Measurements from ENCODE around the gene HMCN2. TPM values are rescaled to one million over a fixed set of nuclear protein-coding genes. Genes with fewer than 3 reads are reported as not detected.

Gene HMCN2
- total RNA-seq, 2 experiments from 2014 or later: not detected

DNA sequence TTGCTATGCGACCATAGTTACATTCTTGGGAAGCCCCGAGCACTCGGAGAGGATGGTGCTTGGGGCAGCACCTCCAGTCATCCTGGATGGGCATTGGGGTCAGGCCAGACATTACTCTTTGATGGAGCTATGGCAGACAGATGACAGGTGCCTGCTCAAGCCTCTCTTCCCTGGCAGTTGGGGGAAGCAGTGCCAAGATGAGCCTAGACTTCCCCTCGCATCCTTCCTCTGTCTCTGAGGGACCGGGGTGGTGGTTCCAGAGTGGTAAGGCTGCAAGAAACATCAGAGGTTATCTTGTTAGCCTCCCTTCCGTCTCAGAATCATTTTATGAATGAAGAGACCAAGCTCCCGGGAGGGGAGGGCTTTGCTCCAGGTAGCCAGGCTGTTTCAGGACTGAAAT lies 2.8 kb upstream of the HMCN2 start:
- intact Hi-C loops (cut with micrococcal nuclease; ENCODE audit: unreplicated experiment): no loop called here
- H4K20me1 ChIP-seq (ENCODE audit: insufficient read depth, low read length): no peaks in the 10 kb centered on the region
- DNase-seq (ENCODE audit: low spot score): no peak
- no peak overlapping the region for H3K27ac ChIP-seq (ENCODE audit: low read depth, low read length, poor library complexity, severe bottlenecking)
- no peak for TF ChIP-seq EZH2phosphoT487 (IDR thresholded peaks at IDR 0.05; ENCODE audit: borderline replicate concordance, low read depth, low read length)
- TF ChIP-seq, protein P1, sequence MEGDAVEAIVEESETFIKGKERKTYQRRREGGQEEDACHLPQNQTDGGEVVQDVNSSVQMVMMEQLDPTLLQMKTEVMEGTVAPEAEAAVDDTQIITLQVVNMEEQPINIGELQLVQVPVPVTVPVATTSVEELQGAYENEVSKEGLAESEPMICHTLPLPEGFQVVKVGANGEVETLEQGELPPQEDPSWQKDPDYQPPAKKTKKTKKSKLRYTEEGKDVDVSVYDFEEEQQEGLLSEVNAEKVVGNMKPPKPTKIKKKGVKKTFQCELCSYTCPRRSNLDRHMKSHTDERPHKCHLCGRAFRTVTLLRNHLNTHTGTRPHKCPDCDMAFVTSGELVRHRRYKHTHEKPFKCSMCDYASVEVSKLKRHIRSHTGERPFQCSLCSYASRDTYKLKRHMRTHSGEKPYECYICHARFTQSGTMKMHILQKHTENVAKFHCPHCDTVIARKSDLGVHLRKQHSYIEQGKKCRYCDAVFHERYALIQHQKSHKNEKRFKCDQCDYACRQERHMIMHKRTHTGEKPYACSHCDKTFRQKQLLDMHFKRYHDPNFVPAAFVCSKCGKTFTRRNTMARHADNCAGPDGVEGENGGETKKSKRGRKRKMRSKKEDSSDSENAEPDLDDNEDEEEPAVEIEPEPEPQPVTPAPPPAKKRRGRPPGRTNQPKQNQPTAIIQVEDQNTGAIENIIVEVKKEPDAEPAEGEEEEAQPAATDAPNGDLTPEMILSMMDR (conservative IDR thresholded peaks at IDR 0.05; ENCODE audit: low read length): no peak
- no peaks in the 10 kb centered on the region for H3K79me2 ChIP-seq (ENCODE audit: insufficient read depth, low read depth, low read length)
- H3K9me3 ChIP-seq (ENCODE audit: low read length): no peaks in the 10 kb centered on the region
- no peaks in the 10 kb centered on the region for H3K36me3 ChIP-seq (ENCODE audit: insufficient read depth, low read length)
- no peaks in the 10 kb centered on the region for H3K4me1 ChIP-seq (ENCODE audit: insufficient read depth, low read length, poor library complexity, severe bottlenecking)
- no peak overlapping the region for H3K4me3 ChIP-seq (ENCODE audit: low read depth, low read length, poor library complexity, severe bottlenecking)
- H3K4me2 ChIP-seq (ENCODE audit: low read length): no peak overlapping the region
- no peaks in the 10 kb centered on the region for H3K9me2 ChIP-seq (ENCODE audit: insufficient read depth, low read length)
- BruUV-seq (replicated peaks): no TSS peak
- H2AFZ ChIP-seq (ENCODE audit: low read length): no peak overlapping the region
- ChIA-PET CTCF (ENCODE audit: unreplicated experiment) (no interaction called here), POLR2A (no interaction called here)

DNA sequence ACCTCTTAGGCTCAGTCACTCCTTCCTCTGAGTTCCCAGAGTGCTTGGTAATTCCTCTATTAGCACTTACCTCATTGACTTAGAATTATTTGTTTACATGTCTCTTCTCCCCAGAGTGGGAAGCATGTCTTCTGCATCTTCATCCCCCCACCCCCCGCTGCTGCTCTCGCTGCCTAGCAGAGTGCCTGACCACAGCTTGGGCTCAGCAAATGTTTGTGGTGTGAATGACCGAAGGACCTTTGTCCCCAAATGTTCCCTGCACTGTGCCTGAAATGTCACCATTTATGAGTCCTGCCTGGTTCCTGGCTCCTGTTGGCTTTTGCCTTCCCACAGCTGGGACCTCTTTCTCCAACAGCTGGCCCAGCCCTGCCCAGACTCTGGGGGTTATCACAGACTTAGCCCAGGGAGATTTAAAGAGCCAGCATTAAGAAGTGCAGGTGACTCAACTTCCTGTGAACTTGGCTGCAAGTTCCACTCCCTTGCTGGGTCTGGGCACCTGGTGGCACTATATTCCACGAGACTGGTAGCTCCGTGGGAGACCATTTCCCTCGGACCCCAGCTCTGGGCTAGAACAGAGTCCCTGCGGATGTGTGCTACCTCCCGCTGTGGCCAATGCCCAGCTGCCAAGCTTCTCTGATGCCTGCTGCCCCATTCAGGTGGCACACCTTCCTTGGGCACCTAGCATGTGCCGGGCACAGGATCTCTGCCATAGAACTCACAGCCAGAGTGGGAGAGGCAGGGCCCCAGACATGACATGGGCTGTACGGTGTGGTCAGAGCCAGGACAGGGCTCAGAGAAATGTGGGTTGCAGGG lies 1.8 kb upstream of the HMCN2 start:
- Histone ChIP-seq H3K4me2 (ENCODE audit: low read length) (no peak overlapping the region), H3K9me3 (ENCODE audit: low read length) (no peaks in the 10 kb centered on the region), H2AFZ (ENCODE audit: low read length) (no peak overlapping the region), H3K4me1 (ENCODE audit: insufficient read depth, low read length, poor library complexity, severe bottlenecking) (no peaks in the 10 kb centered on the region), H3K36me3 (ENCODE audit: insufficient read depth, low read length) (no peaks in the 10 kb centered on the region), H3K4me3 (ENCODE audit: low read depth, low read length, poor library complexity, severe bottlenecking) (no peak overlapping the region), H4K20me1 (ENCODE audit: insufficient read depth, low read length) (no peaks in the 10 kb centered on the region), H3K79me2 (ENCODE audit: insufficient read depth, low read depth, low read length) (no peaks in the 10 kb centered on the region), H3K27ac (ENCODE audit: low read depth, low read length, poor library complexity, severe bottlenecking) (no peak overlapping the region), H3K9me2 (ENCODE audit: insufficient read depth, low read length) (no peaks in the 10 kb centered on the region)
- BruUV-seq (replicated peaks): no TSS peak
- ChIA-PET CTCF (ENCODE audit: unreplicated experiment) (no interaction called here), POLR2A (no interaction called here)
- intact Hi-C loops (cut with micrococcal nuclease; ENCODE audit: unreplicated experiment): no loop called here
- no peak for DNase-seq (ENCODE audit: low spot score)
- TF ChIP-seq EZH2phosphoT487 (IDR thresholded peaks at IDR 0.05; ENCODE audit: borderline replicate concordance, low read depth, low read length): no peak
- TF ChIP-seq, protein P1 (conservative IDR thresholded peaks at IDR 0.05; ENCODE audit: low read length): no peak

Data from OCI-LY7 (cell line).